ENCODE results near the gene STIMATE. TPM values are rescaled to one million over a fixed set of nuclear protein-coding genes. Genes with fewer than 3 reads are reported as not detected.
A peak's percentile ranks its signal among the peaks of the same experiment; 100 is the strongest.

STIMATE gene
- total RNA-seq, 1 donor = 13.2 TPM

GRCh38 chr3:52824037-52824436, 73.3 kb downstream of the STIMATE start:
- DNase-seq (ENCODE audit: low read depth in 2 of 3, low spot score in 2 of 3) = no peak

- no peak for DNase-seq (ENCODE audit: low read depth in 2 of 3, low spot score in 2 of 3)
These were observed 75.0 kb downstream of the STIMATE start for GRCh38 chr3:52822363-52822762.

GRCh38 chr3:52820736-52821135, 76.6 kb downstream of the STIMATE start:
- DNase-seq (ENCODE audit: low read depth in 2 of 3, low spot score in 2 of 3) = peak in 2 of 3 donors; percentile 11 to 47

- DNase-seq (ENCODE audit: low read depth in 2 of 3, low spot score in 2 of 3) = no peak
These were observed 77.4 kb downstream of the STIMATE start for GRCh38 chr3:52819936-52820335.

GRCh38 chr3:52817860-52818259, 79.5 kb downstream of the STIMATE start:
- no peak for DNase-seq (ENCODE audit: low read depth in 2 of 3, low spot score in 2 of 3)

GRCh38 chr3:52817221-52817620, 80.1 kb downstream of the STIMATE start:
- DNase-seq (ENCODE audit: low read depth in 2 of 3, low spot score in 2 of 3) = no peak

- no peak for DNase-seq (ENCODE audit: low read depth in 2 of 3, low spot score in 2 of 3)
These were observed 80.7 kb downstream of the STIMATE start for GRCh38 chr3:52816654-52817053.

GRCh38 chr3:52816199-52816598, 81.1 kb downstream of the STIMATE start:
- no peak for DNase-seq (ENCODE audit: low read depth in 2 of 3, low spot score in 2 of 3)

- no peak for DNase-seq (ENCODE audit: low read depth in 2 of 3, low spot score in 2 of 3)
These were observed 83.5 kb downstream of the STIMATE start for GRCh38 chr3:52813810-52814209.

- DNase-seq (ENCODE audit: low read depth in 2 of 3, low spot score in 2 of 3) = no peak
These were observed 85.8 kb downstream of the STIMATE start for GRCh38 chr3:52811452-52812011.

GRCh38 chr3:52810923-52811322, 86.4 kb downstream of the STIMATE start:
- DNase-seq (ENCODE audit: low read depth in 2 of 3, low spot score in 2 of 3) = no peak

- DNase-seq (ENCODE audit: low read depth in 2 of 3, low spot score in 2 of 3) = peak in 2 of 3 donors; percentile 54 to 91
These were observed 87.5 kb downstream of the STIMATE start for GRCh38 chr3:52809662-52810377.

- DNase-seq (ENCODE audit: low read depth in 2 of 3, low spot score in 2 of 3) = no peak
These were observed 88.2 kb downstream of the STIMATE start for GRCh38 chr3:52809149-52809548.

- no peak for DNase-seq (ENCODE audit: low read depth in 2 of 3, low spot score in 2 of 3)
These were observed 91.9 kb downstream of the STIMATE start for GRCh38 chr3:52805270-52806039.

- no peak for DNase-seq (ENCODE audit: low read depth in 2 of 3, low spot score in 2 of 3)
These were observed 95.5 kb downstream of the STIMATE start for GRCh38 chr3:52801839-52802238.

- no peak for DNase-seq (ENCODE audit: low read depth in 2 of 3, low spot score in 2 of 3)
These were observed 97.3 kb downstream of the STIMATE start for GRCh38 chr3:52800079-52800478.

- peak in 1 of 3 donors; percentile 9 for DNase-seq (ENCODE audit: low read depth in 2 of 3, low spot score in 2 of 3)
These were observed 98.3 kb downstream of the STIMATE start for GRCh38 chr3:52798978-52799476.

GRCh38 chr3:52798376-52798977, 98.9 kb downstream of the STIMATE start:
- no peak for DNase-seq (ENCODE audit: low read depth in 2 of 3, low spot score in 2 of 3)

GRCh38 chr3:52796411-52796810, 100.9 kb downstream of the STIMATE start:
- no peak for DNase-seq (ENCODE audit: low read depth in 2 of 3, low spot score in 2 of 3)

GRCh38 chr3:52795298-52795900, 101.9 kb downstream of the STIMATE start:
- DNase-seq (ENCODE audit: low read depth in 2 of 3, low spot score in 2 of 3) = no peak

GRCh38 chr3:52794612-52795099, 102.7 kb downstream of the STIMATE start, which contains the start of gene ITIH3:
Gene ITIH3 (plus strand): TSS chr3:52794796. CDS start chr3:52794804, 8 bp downstream.
- DNase-seq (ENCODE audit: low read depth in 2 of 3, low spot score in 2 of 3) = no peak

Data from hematopoietic multipotent progenitor cell (in vitro differentiated cells).